NCI-H1105 treated with DMSO at 0.1 percent for 48 hours (cell line): ENCODE results near the gene SORCS2.

Experiments
- DNase-seq: peaks from one replicate; lab custom pipeline; 2025; lab: John Stamatoyannopoulos, UW

Gene SORCS2

DNA sequence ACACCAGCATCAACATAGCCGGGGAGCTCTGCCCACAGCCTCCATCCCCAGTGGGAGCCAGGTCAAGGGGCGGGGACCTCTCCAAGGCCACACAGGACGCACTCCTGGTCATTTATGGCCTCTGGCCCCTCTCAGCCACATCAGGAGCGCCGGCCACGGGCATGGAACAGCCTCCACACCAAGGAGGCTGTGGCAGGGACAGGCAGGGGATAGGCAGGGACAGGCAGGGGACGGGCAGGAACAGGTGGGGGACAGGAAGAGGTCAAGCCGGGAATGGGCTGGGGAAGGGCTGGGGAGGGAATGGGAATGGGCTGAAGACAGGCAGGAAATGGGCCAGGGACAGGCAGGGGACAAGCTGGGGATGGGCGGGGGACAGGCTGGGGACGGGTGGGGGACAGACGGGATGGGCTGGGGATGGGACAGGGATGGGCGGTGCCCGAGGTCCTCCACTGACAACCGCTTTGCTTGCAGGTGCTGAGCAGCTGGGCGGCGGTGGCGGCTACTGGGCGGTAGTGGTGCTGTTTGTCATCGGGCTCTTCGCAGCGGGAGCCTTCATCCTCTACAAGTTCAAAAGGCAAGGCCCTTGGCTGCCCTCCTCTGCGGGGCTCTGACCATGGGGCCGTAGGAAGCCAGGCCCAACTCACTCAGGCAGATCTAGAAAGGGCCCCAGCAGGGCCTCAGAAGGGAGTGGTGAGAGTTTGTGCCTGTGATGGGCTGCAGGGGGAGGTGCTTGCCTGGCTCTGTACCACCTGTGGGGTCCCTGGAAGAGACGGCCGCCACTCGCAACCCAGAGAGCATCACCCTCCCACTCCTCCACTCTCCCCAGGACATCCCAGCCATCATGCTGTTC, 541.7 kb downstream of the SORCS2 start:
- no peak for DNase-seq

DNA sequence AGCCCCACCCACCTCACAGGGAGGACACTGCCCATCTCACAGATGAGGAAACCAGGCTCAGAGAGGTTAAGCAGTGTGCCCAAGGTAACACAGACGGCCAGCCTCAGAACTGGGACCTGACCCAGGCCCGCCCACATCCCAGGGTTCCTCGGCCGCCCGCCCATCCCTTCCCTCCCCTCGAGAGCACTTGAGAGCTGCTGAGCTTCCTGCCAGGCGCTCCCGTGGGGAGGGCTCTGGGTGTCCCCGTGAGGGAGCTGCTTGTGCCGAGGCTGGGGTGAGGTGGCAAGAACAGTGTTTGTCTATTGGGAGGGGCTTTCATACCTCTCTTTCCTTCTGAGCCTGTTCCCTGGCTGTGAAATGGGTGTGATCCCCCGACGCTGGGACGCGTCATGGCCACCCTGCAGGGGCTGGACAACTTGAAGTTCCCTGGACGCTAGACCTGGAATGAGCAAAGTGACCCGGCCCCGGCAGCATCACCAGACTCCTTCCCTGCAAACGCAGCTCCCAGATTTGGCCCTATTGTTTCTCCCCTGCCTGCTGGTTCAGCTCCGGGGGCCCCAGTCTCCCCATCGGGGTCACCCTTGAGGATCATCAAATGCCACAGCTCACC, 542.4 kb downstream of the SORCS2 start:
- DNase-seq, result no peak

DNA sequence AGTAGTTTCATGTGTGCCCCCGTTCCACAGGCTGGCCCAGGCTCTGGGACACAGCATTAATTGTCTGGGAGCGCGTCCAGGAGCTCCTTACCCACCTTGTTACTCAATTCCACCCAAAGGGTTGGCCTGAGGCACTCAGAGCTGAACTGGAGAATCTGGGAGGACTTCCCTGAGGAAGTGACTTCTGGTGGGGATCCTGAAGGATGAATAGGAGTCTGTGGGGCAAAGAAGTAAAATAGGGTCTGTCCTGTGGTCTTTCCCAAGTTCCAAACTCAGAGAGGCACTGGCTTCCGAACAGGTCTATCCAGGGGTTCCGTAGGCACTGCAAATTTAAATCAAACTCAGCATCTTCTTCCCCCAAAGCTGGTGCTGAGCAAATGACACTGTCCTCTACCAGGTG, 543.1 kb downstream of the SORCS2 start:
- DNase-seq, result no peak

DNA sequence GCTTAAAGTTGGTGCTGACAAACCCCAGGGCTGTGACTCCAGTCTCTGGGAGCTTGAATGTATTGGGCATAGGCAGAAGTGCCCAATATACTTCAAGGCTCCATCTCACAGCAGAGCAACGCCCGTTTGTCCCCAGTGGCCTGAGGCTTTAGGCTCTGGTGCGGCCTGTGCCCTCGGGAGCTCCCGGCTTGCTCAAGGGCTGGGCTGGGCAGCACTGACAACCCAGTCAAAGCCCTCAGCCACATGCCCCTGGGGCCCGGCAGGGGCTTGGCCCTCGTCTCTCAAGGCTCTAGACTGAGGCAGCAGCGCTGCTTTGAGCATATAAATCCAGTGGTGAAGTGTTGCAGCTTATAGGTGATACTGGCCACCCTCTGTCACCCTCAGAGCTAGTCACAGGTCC, 543.6 kb downstream of the SORCS2 start:
- DNase-seq, result no peak

DNA sequence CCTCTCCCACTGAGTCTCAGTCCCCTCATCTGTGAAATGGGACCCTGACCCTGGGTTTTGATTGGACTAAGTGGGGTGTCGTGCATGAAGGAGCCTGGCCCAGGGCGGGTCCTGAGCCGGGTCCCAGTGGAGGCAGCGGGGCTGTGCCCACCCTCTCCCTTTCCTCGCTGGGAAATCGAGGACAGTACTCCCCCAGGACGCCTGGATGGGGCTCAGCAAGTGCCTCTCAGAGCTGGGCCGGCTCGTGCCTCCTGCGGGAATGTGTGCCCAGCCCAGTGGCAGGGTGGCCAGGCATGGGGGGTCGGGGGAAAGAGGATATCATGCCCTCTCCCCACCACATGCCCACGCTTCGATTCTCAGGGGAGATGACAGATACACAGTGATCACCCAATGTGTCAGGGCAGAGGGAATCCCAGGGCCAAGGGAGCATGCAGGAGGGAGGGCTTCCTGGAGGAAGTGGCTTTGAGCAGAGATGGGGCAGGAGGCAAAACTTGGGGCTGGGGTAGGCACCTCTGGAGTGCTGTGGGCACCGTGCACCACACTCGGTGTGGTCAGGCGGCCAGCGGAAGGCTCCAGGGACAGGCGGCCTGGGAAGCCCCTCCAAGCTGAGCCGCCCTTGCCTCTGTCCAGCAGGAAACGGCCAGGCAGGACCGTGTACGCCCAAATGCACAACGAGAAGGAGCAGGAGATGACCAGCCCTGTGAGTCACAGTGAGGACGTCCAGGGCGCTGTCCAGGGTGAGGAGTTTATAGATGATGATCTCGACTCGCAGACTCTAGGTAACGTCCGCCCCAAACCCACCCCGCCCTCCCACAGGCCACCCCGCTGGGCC, 544.3 kb downstream of the SORCS2 start:
- no peak for DNase-seq

DNA sequence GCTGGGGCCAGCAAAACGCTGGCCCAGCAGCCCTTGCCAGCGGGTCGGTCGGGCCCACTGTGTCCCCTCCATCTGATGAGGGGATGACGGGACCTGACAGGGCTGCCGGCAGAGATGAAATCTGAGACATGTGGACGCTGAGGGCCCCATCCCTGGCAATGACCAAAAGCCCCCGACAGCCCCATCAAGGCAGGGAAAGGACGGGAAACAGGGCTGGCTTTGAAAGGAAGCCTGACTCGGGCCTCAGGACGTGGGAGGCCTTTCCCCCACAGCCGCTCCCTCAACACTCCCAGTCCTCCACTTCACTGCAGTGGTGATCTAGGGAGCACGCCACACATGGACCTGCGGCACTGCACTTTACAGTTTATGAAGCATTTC, 544.9 kb downstream of the SORCS2 start:
- no peak for DNase-seq

DNA sequence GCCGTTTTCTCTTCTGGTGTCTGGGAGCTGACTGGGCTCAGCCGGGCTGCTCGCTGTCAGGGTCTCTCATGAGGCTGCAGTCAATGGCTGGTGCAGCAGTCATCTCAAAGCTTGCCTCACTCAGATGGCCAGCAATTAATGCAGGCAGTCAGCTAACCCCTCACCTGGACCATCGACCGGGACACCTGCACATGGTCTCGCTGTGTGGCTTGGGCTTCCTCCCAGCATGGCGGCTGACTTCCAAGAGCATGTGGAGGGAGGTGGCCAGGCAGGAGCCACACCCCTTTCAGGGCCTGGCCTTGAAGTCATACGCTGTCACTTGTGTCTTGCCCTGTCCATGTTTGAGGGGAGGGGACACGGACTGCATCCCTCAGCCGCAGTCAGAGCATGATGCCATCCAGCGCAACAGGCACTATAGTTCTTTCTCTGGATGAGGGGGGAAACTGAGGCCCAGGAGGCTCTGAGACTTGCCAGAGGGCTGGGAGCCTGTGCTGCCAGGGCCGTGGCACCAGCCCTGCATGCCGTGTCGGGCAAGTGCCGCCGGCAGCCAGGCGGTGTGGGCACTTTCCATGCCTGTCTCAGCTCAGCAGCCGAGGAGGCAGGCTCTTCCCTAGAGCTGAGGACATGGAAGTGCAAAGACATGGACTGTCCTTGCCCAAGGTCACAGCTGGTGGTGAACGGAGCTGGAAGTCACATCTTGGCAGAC, 545.6 kb downstream of the SORCS2 start:
- no peak for DNase-seq

DNA sequence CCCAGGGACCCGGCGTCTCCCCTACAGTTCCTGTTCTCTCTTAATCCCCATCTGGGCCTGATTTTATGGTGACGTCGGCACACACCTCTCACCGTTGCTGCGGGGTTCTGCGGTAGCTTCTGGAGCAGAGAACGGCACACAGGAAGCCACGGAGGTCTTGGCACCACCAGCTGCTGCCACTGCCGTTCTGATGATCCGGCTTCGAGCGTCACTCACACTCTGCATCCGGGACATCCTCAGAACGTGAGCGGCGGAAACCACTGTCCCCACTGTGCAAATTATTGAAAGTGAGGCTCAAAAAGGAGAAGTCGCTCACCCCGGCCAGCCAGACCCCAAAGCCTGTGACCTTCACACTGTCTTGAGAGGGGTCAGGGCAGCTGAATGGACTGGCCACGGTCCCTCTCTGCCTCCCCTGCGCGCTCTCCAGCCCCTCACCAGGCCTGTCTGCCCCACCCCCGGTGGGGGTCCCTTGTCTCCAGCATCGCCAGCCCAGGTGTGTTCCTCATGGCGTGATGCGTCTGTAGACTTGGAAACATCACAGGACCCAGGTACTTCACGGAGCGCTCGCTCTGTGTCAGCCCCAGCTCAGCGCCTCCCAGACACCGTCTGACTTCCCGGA, 546.2 kb downstream of the SORCS2 start:
- no peak for DNase-seq

DNA sequence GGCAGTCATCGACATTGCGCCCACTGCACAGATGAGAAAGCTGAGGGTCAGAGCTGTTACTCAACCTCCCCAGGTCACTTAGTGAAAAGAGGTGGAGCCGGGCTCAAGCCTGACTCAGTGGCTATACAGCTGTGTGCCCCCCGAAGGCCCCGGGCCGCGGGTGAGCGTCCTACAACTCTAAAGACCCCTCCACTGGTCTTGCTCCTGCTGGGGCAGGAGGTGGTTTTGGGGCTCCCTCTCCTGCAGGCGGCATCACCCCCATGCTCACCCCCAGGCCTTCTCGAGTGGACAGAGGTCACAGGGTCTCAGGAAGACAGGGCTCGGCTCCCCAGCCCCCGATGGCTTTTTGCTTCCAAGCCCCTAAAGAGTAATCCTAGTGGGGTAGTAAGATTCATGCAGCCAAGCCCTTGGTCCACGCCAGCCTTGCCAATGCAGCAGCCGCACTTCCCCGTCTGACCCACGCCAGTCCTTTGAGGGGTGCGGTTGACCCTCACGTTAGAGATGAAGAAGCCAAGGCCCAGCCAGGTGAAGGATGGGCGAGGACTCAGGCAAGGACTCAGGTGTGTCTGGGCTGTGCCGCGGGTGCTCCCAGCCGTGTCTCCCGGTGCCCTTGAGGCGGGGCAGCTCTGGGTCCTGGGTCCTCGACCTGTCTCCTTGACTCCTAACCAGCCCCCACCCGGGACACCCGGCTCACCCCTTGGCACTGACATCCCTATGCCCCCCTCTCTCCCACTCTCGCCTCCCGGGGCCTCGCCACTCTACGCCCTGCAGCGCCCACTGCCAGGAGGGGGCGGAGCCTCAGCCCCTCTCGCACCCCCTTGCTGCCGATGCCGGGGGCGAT, 547.0 kb downstream of the SORCS2 start:
- DNase-seq, result no peak

DNA sequence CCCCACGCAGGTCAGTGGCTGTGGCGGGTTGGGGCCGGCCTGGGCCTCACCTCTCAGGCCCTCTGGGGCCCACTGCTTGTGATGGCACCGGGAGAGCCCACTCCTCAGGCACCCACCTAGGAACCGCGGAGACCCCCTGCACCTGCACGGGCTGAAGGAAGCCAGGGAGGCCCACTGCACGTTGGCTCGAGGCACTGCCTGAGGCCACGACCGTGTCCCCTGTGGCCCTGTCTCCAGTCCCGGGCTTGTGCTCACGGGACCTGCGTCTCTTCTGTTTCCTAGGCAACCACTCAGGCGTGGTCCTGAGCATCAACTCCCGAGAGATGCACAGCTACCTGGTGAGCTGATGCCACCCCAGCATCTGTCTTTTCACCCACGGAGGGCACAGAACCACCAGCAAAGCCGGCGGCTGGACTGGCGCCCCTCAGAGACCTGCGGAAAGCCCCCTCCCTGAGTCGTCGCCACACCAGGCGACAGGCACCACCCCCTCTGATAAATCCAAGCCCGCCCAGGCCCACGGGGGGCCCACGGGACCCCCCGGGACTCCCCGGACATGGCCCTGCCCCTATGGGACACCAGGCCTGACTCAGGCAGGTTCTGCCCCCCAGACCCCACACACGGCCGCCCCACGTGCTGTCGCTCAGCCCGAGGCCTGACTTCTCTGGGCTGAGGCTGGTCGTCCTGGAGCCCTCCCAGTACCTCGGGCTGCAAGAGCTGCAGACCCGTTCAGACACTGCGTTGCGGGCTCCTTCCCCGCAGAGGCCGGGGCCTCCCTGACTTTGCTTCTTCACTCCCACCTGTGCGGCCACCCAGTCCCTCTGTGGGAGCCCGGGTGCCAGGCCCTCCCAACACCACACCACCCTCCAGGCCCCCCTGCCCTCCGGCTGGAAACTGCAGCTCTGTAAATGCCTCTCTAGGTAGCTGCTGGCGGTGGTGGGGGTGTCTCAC, 547.9 kb downstream of the SORCS2 start:
- DNase-seq, result no peak

DNA sequence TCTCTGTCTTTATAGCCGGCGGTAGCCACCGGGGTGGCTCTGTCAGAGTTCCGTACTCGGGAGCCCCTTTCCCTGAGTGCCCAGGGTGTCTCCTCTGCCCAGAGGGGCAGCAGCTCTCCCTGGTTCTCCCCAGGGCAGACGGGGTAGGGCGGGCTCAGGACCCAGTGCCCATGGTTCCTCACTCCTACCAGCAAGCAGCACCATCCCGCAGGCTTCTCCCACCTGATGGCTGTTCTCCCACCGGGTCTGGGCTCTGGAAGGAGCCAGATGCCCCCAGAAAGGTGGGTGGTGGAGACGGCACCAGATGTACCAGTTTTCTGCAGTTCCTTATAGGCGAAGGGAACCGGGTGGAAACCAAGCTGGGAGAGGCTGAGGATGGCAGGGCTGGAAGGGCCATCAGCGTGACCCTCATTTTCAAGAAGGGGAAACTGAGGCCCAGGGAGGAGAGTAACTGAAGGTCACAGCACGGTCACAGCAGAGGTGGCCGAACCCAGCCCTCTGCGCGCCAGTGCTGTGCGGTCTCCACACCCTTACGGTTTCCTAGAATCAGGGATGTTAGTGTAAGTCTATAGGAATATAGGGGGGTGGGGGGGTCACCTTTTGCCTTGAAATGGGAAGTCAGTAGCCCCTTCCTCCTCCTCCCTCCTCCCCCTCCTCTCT, 548.7 kb downstream of the SORCS2 start:
- DNase-seq, result no peak

DNA sequence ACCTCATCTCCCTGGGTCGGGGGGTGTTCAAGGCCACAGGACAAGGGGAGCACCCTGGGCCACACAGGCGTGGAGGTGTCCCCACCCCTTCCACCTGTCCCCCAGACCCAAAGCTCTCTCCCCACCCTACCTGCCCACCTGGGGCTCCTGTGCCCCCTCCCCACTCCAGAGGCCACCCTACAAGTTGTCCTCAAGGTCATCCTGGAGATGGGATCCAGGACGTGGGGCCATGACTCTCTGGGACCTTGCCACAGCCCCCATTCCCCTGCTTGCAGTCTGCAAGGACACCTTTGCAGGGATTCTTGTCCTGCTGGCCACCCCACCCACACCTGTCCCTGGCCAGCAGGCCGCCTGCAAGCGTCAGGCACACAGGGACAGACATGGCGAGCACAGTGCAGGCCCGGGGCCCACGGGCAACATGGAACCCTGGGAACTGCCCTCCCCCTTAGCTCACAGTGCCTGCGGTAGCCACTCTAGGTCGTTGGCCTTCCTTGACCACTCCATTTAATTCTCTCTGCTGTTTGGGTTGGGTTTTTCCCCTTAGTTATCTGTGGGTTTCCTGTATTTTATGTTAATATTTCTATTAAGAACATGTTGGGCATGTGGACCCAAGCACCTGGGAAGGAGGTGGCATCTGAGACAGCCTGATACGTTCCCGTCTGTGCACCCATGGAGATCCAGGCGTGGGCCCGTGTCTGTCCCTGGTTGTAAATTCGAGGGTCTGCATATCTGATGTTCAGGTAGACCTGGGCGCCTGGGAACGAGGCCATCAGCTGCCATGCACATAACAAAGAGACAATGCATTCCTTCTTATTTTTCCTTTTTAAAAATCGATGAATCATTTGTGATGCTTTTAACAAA, 549.8 kb downstream of the SORCS2 start:
- DNase-seq, result no peak

DNA sequence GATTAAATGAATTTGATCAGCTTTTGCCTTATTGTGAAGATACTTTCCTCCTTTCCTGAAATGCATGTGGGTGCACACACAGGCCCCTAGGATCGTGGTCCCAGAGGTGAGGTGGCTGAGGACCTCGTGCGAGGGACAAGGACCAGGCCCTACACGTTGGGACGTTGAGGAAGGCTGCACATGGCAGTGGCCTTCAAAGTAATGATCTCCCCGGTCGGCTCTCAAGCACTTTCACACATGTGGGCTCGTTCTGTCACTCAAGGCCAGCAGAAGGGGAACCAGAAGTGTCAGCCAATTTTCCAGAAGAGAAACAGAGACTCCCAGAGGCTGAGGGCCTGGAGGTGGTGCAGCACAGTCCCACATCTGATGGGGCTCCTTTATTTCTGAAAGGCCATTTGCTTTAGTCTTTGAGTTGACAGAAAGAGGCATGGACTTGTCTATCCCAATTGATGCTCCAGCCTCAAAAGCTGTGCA, 550.5 kb downstream of the SORCS2 start:
- no peak for DNase-seq

DNA sequence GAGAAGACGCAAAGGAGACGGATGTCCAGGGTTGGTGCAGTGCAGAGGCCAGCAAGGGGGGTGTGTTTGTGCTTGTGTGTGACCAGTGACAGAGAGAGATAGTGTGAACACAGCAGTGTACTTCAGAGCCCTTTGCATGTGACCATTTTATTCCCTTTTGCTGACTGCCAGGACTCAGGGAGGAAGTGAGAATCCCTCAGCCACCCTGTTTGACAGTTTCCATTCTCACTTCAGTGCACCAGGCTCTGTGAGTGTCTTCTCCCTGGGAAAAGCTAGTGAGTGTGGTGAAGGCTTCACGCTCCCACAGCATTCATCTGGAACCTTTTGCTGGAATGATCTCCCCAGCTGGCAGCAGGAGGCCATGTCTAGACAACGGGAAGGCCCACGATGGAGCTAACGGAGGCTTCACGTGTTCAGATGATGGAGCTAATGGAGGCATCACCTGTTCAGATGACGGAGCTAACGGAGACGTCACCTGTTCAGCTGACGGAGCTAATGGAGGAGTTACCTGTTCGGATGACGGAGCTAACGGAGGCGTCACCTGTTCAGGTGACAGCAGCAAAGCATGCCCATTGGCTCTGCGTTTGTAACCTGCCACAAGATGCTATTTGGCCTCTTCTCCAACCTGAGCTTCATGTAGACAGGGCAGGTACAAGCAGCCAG, 551.9 kb downstream of the SORCS2 start:
- no peak for DNase-seq

DNA sequence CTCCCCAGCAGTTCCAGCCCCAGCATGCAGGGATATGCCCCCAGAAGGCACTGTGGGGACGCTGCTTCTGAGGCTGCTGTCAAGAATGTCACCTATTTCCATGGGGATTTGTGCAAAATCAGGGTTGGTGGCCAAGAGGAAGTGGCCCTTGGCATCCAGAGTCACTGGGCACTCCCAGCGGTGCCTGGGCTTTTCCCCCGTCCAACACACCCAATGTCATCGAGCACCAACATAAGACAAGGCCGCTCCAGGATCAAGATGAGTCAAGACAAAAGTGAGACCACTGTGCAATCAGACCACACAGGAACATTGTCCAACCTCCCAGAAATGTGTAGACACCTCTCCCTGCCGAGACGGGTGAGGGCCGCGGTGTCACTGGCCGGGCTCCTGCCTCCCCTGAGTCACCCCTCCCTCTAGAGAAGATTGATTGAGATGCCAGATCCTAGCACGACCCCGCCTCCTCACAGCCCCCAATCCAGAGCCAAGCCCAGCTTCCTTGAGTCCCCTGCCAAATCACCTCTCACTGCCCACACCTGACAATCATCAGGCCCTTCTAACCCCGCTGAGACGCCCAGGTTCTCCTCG, 553.1 kb downstream of the SORCS2 start:
- DNase-seq, result no peak

DNA sequence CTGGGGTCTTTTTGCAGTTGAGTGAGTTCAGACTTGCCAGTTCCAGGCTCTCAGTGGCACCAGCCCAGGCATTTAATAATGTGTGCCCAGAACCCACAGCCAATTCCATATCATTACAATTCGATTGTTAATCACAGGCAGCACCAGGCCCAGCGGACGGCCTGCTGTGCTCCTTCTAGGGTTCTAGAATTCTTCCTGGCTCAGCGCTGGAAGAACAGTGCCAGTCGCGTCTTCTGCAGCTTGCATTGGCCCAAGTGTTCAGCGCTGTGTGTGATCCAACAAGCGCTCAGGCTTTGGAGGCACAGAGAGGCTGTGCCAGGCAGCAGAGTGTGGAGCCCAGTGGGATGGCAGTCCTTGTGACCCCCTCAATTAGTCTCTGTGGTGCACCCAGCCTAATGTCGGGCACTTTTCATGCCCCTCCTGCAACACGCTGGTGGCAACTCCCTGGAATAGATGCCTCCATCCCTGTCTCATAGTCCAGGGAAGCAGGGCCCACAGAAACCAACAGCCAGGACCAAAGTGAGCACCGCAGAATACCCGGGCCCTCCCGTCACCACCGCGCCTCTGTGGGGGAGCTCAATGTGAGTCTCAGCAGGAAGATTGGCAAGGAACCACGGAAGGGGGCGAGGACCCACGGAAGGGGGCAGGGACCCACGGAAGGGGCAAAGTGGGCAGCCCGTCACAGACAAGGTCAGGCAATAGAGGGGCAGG, 554.2 kb downstream of the SORCS2 start:
- DNase-seq, result no peak

DNA sequence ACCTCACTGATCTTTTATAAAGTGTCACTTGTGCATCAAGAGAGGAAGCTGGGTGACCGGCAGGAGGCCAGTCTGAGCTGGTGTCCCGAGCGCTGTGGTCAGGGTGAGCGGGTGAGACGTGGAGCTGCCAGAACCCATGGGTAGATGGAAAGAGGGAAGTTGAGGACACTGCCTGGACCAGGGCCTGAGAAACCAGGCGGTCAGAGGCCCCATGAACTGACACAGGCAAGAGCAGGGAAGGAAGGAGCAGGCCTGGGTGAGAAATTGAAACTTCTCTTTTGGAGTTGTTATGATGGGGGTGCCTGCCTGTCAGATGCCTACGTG, 554.7 kb downstream of the SORCS2 start:
- no peak for DNase-seq
